HG02763 (cell line): ENCODE measurements around the gene DPH7.
"Not testable (repeated sequence)": the region's sequence is repeated elsewhere in the genome, so short reads cannot be mapped to it uniquely, and the experiment has no call there.

ENCODE experiments used
- ATAC-seq: cut with Tn5 transposase; IDR thresholded peaks from one replicate; pipeline ENCODE4 v1.9.1; 2021; ENCODE audit warnings: mild to moderate bottlenecking, moderate library complexity; ENCODE audit not compliant: unreplicated experiment

The DPH7 gene

DNA sequence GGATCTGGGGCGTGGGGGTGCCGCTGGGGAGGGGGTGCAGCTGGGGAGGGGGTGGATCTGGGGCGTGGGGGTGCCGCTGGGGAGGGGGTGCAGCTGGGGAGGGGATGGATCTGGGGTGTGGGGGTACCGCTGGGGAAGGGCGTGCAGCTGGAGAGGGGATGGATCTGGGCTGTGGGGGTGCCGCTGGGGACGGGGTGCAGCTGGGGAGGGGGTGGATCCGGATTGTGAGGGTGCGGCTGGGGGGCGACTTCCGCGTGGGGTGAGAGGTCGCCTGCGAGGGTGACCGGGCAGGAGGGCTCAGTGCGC is 27.8 kb downstream of the DPH7 start:
- not testable (repeated sequence) for ATAC-seq

DNA sequence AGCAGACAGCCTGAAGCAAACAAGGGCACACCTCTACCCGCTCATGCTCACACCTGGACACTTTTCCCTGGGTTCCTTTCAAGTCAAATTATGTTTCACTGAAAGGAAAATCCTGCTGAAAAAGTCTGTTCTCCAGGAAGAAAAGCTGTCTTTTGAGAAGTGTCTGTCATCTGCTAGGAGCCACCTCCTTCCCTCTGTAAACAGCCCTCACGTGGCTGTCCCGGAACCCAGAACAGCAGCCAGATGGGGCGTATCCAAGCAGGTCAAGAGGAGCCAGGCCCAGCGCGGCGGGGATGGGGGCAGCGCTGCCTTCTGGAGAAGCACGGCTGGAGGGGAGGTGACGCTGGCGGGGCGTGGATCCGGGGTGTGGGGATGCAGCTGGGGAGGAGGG is 28.5 kb downstream of the DPH7 start, which contains the start of gene PNPLA7:
Gene PNPLA7 (minus strand): TSS at position 172 of the 391 bp plus-strand sequence. CDS start 205 bp downstream, outside the sequence.
- no peak for ATAC-seq

DNA sequence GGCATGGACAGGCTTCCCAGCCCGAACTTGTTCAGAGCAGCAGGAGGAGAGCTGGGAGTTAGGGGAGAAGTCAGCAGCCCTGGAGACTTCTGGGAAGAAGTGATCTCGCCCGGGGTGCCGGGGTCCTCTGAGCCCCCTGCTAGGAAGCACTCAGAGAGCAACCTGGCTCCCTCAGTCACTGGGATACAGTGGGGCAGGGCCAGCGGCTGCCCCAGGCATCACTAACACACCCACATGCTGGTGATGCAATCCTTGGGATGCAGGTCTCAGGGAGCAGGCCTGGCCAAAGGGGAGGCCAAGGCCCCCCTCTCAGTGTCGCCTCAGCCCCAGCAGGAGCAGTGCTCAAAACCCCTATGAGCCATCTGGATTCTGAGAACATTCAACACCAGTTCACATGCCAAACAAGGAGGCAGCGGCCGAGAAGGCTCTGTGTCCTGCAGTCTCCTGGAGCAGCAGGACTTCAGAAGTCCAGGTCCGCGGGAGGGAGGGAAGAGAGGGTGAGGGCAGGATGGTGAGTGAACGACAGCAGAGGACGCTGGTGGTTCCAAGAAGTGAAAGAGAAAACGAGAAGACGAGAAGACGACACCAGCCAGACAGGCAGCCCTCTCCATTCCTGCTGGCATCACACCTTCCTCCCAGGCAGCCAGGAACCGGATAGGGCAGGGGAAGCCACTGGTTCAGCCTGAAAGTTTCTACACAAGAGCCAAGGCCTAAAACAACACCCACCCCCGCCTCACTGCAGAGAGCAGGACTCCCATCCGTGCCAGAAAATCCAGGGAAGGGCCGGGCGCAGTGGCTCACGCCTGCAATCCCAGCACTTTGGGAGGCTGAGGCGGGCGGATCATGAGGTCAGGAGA is 30.8 kb downstream of the DPH7 start:
- no peak for ATAC-seq

GRCh38 chr9:137545123-137545522 is 33.6 kb downstream of the DPH7 start:
- ATAC-seq = no peak

- ATAC-seq = no peak
Measured at GRCh38 chr9:137544176-137544760, 34.5 kb downstream of the DPH7 start.

DNA sequence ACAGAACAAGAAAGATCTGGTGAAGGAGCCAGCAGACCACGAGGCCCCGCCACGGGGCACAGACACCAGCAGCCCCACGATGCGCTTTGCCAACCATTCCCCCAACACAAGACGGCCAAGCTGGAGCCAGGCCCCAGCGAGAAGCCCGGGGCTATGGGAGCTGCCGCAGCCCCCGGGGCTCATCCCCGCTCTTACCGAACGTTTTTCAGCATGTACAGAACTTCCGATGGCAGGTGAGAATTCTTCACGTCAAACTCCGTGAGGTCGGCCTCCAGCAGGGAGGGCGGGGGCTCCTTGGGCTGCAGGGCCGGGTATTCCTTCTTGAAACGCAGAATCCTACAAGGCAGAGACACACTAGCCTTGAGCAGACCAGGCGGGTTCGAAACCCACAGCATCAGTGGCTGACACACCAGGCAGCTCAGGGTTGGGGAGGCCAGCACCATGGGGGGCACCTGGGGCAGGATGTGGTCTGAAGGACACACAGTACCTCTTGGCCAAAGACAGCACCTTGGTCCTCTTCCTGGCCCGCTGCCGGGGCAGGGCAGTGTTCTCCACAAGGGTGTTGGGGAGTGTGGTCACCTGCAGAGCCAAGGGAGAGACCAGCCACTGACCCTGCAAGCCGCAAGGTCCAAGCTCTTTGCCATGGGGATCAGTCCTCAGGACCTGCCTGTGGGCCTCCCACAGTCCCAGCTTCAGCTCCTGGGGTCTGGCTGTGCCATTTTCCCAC is 35.3 kb downstream of the DPH7 start:
- no peak for ATAC-seq

- ATAC-seq = no peak
Measured at GRCh38 chr9:137542486-137542885, 36.2 kb downstream of the DPH7 start.

- ATAC-seq = no peak
Measured at GRCh38 chr9:137540536-137540935, 38.2 kb downstream of the DPH7 start.

GRCh38 chr9:137538058-137538457 is 40.7 kb downstream of the DPH7 start:
- no peak for ATAC-seq

GRCh38 chr9:137536594-137537131 is 42.1 kb downstream of the DPH7 start:
- ATAC-seq = not testable (repeated sequence)

DNA sequence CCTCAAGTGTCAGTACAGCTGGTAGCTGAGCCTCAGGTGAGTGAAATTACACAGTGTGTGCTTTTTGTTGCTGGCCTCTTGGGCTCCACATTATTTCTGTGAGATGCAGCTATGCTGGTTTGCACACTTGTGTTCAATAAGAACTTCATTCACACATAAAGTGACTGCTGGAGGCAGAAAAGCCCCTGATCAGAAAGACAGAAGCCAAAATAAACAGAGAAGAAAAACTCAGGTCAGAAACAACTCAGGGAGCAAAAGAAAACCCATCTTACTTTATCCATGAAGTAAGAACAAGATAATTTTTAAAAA is 43.7 kb downstream of the DPH7 start:
- ATAC-seq = no peak

DNA sequence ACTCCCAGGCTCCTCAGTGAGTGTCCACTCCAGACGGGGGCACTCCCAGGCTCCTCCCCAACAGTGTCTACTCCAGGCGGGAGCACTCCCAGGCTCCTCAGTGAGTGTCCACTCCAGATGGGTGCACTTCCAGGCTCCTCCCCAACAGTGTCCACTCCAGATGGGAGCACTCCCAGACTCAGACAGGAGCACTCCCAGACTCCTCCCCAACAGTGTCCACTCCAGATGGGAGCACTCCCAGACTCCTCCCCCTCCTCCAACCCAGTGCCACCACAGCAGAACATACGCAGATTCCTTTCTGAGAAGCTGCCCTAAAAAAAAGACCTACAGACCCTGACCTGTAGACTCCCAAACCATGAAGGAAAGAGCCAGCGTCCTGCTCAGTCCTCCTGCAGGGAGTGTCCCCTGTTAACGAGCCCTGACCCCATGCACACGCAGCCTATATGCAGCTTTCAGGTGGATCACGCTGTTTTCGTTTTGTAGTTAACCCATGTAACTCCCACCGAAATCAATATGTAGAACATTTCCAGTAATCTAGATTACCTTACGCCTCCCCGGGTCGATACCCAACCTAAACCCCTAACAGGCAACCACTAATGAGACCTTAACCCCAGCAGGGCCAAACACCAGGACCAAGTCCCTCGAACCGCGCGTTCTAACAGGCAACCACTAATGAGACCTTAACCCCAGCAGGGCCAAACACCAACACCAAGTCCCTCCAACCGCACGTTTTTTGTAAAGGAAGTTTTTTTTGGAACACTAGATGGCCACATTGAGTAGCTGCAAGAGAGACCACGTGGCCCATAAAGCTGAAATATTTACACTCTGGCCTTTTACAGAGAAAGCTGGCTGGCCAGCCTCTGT is 44.2 kb downstream of the DPH7 start:
- ATAC-seq = no peak

- ATAC-seq = not testable (repeated sequence)
Measured at GRCh38 chr9:137532891-137533468, 45.7 kb downstream of the DPH7 start.

DNA sequence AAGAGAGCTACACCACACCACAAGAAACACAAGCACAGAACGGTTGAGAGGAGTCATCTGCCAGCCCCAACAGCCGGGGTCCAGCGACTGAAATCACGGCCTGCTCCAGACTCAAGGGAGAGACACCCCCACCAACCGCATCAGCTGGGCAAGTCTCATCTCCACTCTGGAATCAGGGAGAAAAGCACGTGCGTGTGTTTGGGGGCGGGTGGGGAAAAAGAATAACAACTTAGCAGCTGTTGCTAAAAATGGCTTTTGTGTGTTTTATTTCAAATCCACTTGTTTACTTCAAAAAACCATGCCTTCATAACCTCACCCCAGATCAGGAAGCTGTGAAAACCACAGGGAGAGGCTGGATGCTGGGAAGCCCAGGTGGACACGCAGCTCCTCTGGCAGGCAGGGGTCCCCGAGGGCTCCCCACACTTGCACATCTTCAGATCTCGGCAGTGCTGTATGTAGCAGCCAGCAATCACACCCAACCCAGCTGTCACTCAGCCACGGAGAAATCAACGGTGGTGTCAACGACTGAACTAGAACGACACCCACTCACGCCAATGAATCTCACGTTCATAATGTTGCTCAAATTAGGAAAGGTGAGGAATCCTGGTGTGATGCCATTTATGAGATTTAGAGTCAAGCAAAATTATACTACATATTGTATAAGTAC is 47.5 kb downstream of the DPH7 start:
- no peak for ATAC-seq

GRCh38 chr9:137530331-137530730 is 48.4 kb downstream of the DPH7 start:
- ATAC-seq = no peak

DNA sequence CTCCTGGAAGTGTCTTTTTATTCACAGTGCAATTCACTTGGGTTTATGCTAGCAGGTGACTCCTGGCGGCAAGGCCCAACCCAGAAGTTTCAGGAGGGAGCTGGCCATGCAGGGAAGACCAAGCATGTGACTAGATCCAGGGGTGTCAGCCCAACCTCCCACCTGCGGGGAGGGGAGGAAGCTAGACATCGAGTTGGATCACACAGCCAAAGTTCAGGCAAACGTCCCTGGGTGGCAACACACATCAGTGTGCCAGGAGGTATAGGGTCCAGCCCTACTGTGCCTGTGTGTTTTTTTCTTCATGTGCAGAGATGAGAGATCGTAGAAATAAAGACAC is 53.8 kb downstream of the DPH7 start:
- ATAC-seq = no peak

DNA sequence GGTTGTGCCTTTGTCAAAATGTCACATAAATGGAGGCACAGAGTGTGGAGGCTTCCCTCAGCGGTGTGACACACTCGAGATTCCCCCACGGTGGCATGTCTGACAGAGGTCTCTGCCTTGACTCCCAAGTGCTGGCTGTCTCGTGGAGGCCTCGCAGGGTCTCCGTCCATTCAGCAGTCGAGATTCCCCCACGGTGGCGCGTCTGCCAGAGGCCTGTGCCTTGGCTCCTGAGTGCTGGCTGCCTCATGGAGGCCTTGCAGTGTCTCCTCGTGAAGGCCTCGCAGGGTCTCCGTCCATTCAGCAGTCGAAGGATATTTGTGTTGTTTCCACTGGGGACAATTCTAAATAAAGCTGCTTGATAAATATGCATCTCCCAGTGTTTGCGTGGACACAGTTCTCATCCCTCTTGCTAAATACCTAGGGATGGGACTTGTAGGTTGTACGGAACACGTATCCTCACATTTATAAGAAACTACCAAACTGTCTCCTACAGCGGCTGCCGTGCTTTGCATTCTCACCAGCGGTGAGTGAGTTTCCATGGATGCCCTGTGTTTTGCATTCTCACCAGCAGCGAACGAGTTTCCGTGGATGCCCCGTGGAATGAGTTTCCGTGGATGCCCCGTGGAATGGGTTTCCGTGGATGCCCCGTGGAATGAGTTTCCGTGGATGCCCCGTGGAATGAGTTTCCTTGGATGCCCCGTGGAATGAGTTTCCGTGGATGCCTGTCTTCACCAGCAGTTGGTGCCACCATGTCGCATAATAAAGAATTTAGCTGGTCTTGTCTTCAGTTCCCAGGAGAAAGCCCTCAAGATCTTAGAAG is 54.4 kb downstream of the DPH7 start:
- no peak for ATAC-seq

- ATAC-seq = no peak
Measured at GRCh38 chr9:137522746-137523455, 55.8 kb downstream of the DPH7 start.
